Right renal cortex interstitium (tissue), 3 donors: Measurements from ENCODE around the gene GPR63. TPM values are rescaled to one million over a fixed set of nuclear protein-coding genes. Genes with fewer than 3 reads are reported as not detected.

Source experiments
- DNase-seq, 3 donors: peaks; one replicate each; pipeline ENCODE4 v3.0.0-alpha.2; 2013; ENCODE audit warnings: low read depth in 3 of 3, low spot score in 2 of 3
- polyA plus RNA-seq, 3 donors: library from polyadenylated mRNA; unstranded; fragments of 120-200 nt; gene quantifications; one replicate each; pipeline ENCODE4 v1.2.1, GENCODE V29; 2013; ENCODE audit not compliant: insufficient read length in 3 of 3

The GPR63 gene
- polyA plus RNA-seq, 3 donors = 2.8 to 3.3 (median 3.0) TPM

DNA sequence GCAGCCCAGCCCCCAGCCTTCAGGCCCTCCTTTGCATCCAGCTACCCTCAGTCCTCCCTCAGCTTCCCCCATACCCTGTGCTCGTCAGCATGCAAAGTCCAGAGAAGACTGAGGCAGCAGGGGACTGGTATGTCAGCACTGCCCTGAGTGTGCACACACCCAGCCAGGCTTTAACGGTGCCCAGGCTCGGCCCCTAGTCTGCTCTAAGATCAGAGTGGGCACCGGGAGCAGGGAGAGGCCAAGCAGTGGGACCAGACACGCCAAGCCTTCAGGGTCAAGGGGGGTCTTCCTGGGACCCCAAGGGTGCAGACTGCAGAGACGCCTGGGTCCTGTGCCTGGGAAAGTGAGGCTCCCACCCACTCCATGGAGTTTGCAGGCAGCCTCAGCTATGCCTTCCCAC lies 74.7 kb downstream of the GPR63 start:
- no peak for DNase-seq

DNA sequence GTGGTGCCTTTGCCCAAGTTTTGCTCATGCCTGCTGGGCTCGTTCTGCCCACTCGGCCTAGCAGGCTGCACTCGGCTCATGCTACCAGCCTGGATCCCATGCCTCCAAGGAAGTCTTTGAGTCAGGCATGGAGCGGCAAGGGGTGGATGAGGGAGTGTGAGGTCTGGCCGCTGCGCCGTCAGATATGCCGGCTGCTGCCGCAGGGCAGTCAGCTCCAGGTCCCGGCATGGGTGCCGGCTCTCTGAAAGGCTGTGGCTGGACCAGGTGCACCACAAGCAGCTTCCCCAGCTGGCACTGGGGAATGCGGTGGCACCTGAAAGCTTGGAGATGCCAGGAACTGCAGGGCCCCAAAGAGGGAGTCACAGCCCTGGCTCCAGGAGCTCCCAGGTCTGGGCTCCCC lies 75.5 kb downstream of the GPR63 start:
- DNase-seq = no peak

DNA sequence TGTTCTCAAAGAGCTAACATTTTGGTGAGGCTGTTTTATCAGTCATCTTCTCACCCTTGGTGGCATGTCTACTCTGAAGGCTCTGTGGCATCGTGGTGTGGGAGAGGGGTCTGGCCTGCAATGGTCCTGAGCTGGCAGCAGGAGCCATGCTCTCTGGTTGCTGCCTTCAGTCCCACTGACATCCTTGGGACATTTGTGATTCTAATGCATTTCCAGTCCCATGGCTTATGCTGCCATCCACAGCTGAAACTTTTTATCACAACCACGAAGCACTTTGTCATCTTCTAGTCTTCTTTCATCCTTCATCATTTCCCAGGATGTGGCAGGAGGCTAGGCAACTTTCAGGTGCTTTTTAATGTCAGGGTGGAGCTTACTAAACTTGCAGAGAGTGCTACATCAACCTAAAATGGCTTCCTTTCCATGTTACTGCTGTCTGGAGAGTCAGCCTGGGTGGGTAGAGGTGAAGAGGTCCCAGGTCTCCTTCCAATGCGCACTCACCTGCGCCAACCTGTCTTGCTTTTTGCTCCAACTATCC lies 77.1 kb downstream of the GPR63 start:
- DNase-seq = no peak

DNA sequence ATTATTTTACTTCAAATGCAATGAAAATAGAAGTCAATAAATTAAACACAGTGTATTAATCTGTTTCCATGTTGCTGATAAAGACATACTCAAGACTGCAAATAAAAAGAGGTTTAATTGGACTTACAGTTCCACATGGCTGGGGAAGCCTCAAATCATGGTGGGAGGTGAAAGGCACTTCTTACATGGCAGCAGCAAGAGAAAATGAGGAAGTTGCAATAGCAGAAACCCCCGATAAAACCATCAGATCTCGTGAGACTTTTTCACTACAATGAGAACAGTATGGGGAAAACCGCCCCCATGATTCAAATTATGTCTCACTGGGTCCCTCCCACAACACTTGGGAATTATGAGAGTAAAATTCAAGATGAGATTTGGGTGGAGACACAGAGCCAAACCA lies 82.2 kb downstream of the GPR63 start:
- DNase-seq = no peak

DNA sequence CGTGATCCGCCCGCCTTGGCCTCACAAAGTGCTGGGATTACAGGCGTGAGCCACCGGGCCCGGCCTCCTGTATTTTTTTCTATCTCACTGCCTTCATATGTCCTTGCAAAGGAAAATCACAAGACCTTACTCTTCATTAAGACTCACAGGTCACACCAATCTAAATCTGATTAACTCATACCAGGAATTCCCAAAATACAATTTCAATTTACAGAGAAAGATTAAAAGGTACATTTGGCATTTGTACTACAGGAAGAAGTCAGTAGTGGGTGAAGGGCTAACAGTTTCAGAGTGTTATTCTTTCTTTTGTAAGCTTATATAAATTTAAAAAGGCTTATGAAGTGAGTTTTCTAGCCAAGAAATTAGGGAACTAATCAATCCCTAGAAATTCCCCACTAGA lies 87.4 kb downstream of the GPR63 start:
- no peak for DNase-seq

Other genes starting within 250 kb of the GPR63 start
- gene NDUFAF4, start 60.4 kb upstream of the GPR63 start, polyA plus RNA-seq = 10 to 100 TPM; 35.3 to 40.1 (median 37.0) TPM
- 1 to 10 TPM; 4.0 to 4.9 (median 4.5) TPM for gene KLHL32, start 87.3 kb upstream of the GPR63 start, polyA plus RNA-seq